HG02798 (cell line): ENCODE data around the gene ZBTB46.

ENCODE experiments used
- ATAC-seq: cut with Tn5 transposase; IDR thresholded peaks from one replicate; pipeline ENCODE4 v1.9.1; 2021; ENCODE audit warnings: mild to moderate bottlenecking; ENCODE audit not compliant: unreplicated experiment, poor library complexity

ZBTB46 gene

GRCh38 chr20:63771046-63771707 lies 59.9 kb downstream of the ZBTB46 start:
- ATAC-seq, result no peak

GRCh38 chr20:63769891-63770474 lies 61.1 kb downstream of the ZBTB46 start:
- no peak for ATAC-seq

GRCh38 chr20:63768591-63769515 lies 62.2 kb downstream of the ZBTB46 start:
- ATAC-seq, result no peak

- ATAC-seq, result no peak
Measured at GRCh38 chr20:63767886-63768285, 63.2 kb downstream of the ZBTB46 start.

GRCh38 chr20:63767456-63767855 lies 63.6 kb downstream of the ZBTB46 start:
- ATAC-seq, result no peak

GRCh38 chr20:63766695-63767426 lies 64.2 kb downstream of the ZBTB46 start:
- ATAC-seq, result no peak

GRCh38 chr20:63765902-63766301 lies 65.2 kb downstream of the ZBTB46 start:
- no peak for ATAC-seq

GRCh38 chr20:63765082-63765873 lies 65.8 kb downstream of the ZBTB46 start:
- ATAC-seq, result no peak

GRCh38 chr20:63759377-63759901 lies 71.6 kb downstream of the ZBTB46 start:
- no peak for ATAC-seq

GRCh38 chr20:63758152-63758551 lies 72.9 kb downstream of the ZBTB46 start:
- no peak for ATAC-seq

GRCh38 chr20:63756648-63756991 lies 74.4 kb downstream of the ZBTB46 start:
- ATAC-seq, result no peak

GRCh38 chr20:63755933-63756647 lies 75.0 kb downstream of the ZBTB46 start:
- no peak for ATAC-seq

- ATAC-seq, result no peak
Measured at GRCh38 chr20:63754008-63754407, 77.1 kb downstream of the ZBTB46 start.

GRCh38 chr20:63753381-63753780 lies 77.7 kb downstream of the ZBTB46 start:
- no peak for ATAC-seq

- ATAC-seq, result no peak
Measured at GRCh38 chr20:63752411-63753101, 78.5 kb downstream of the ZBTB46 start.

- no peak for ATAC-seq
Measured at GRCh38 chr20:63751471-63752271, 79.4 kb downstream of the ZBTB46 start.

- no peak for ATAC-seq
Measured at GRCh38 chr20:63750807-63751470, 80.1 kb downstream of the ZBTB46 start.
